SK-N-SH (cell line): ENCODE measurements around the gene SFXN4. TPM values are rescaled to one million over a fixed set of nuclear protein-coding genes. Genes with fewer than 3 reads are reported as not detected.

Source experiments
- CTCF ChIA-PET: fragments of 300-600, 350-600 bp; formaldehyde crosslinking; extraction: SDS; loops from one replicate; lab custom pipeline; 2021; lab: Yijun Ruan, JAX
- POLR2A ChIA-PET: fragments of 350-600 bp; sonication (Branson Sonifier 250); formaldehyde crosslinking; extraction: SDS; loops from one replicate; lab custom pipeline; 2020; ENCODE audit warnings: antibody characterized with exemption, inconsistent platforms; lab: Yijun Ruan, JAX
- DNase-seq: peaks from one replicate; pipeline ENCODE4 v3.0.0; 2012
- H2AFZ ChIP-seq: fragments of 200-600 bp; sonication (generic); 2 replicates; pipeline ENCODE4 v1.8.1; 2016; ENCODE audit warnings: antibody characterized with exemption, mild to moderate bottlenecking, low read depth
- H3F3A ChIP-seq: fragments of 200-600 bp; sonication (generic); replicated peaks from 2 replicates; pipeline ENCODE3; 2016; ENCODE audit warnings: antibody characterized with exemption, mild to moderate bottlenecking; ENCODE audit not compliant: insufficient read depth
- H3K27ac ChIP-seq, 2 experiments: fragments of 200-500 bp in 1 of 2; fragments of 200-600 bp in 1 of 2; sonication (Bioruptor generic) in 1 of 2; sonication (generic), shearing (Covaris generic) in 1 of 2; 2 replicates each; pipeline versions ENCODE4 v1.5.1 to v1.6.1; 2014 to 2016; ENCODE audit warnings: low read depth in 2 of 2, inconsistent platforms in 1 of 2, low read length in 1 of 2, mild to moderate bottlenecking in 1 of 2, mixed read lengths in 1 of 2
- H3K27me3 ChIP-seq: fragments of 200-600 bp; sonication (generic), shearing (Covaris generic); 2 replicates; pipeline ENCODE4 v1.6.1; 2016; ENCODE audit warnings: mixed run types; ENCODE audit not compliant: insufficient read depth
- H3K36me3 ChIP-seq, 2 experiments: fragments of 200-500 bp in 1 of 2; fragments of 200-600 bp in 1 of 2; sonication (Bioruptor generic) in 1 of 2; sonication (generic) in 1 of 2; replicated peaks in 1 of 2; 2 replicates each; pipeline versions ENCODE3 to v1.5.1; 2014 to 2016; ENCODE audit warnings: low read length in 1 of 2, mild to moderate bottlenecking in 1 of 2; ENCODE audit not compliant: insufficient read depth in 2 of 2, control insufficient read depth in 1 of 2
- H3K4me1 ChIP-seq, 2 experiments: fragments of 200-500 bp in 1 of 2; fragments of 200-600 bp in 1 of 2; sonication (Bioruptor generic) in 1 of 2; sonication (generic), shearing (Covaris generic) in 1 of 2; 2 replicates each; pipeline versions ENCODE4 v1.5.1 to v1.6.1; 2014 to 2016; ENCODE audit warnings: low read depth in 1 of 2, low read length in 1 of 2, mixed run types in 1 of 2; ENCODE audit not compliant: insufficient read depth in 2 of 2, control insufficient read depth in 1 of 2
- H3K4me2 ChIP-seq: fragments of 200-600 bp; sonication (generic), shearing (Covaris generic); 2 replicates; pipeline ENCODE4 v1.6.1; 2017; ENCODE audit warnings: mixed run types
- H3K4me3 ChIP-seq, 2 experiments: fragments of 200-500 bp in 1 of 2; fragments of 200-600 bp in 1 of 2; sonication (Bioruptor generic) in 1 of 2; sonication (generic), shearing (Covaris generic) in 1 of 2; 2 replicates each; pipeline versions ENCODE4 v1.5.1 to v1.8.1; 2014 to 2016; ENCODE audit warnings: low read depth in 2 of 2, inconsistent platforms in 1 of 2, low read length in 1 of 2, mild to moderate bottlenecking in 1 of 2, mixed read lengths in 1 of 2, moderate library complexity in 1 of 2
- H3K79me2 ChIP-seq: fragments of 200-600 bp; sonication (generic); 2 replicates; pipeline ENCODE4 v1.8.1; 2017; ENCODE audit warnings: mild to moderate bottlenecking; ENCODE audit not compliant: insufficient read depth
- H3K9ac ChIP-seq: fragments of 200-600 bp; sonication (generic); 2 replicates; pipeline ENCODE4 v1.6.1; 2017; ENCODE audit warnings: mixed run types
- H3K9me2 ChIP-seq: fragments of 200-600 bp; sonication (generic); 2 replicates; pipeline ENCODE4 v1.6.1; 2017; ENCODE audit warnings: mixed run types
- H3K9me3 ChIP-seq: fragments of 200-600 bp; sonication (generic); 2 replicates; pipeline ENCODE4 v1.6.1; 2017; ENCODE audit warnings: mixed run types, mild to moderate bottlenecking, moderate library complexity
- H4K20me1 ChIP-seq: fragments of 200-600 bp; sonication (generic); 2 replicates; pipeline ENCODE4 v1.6.1; 2017; ENCODE audit warnings: mild to moderate bottlenecking, mixed run types; ENCODE audit not compliant: insufficient read depth
- CHD2 ChIP-seq: fragments of 150-350 bp; IDR thresholded peaks from 2 replicates; pipeline ENCODE4 v1.6.1; 2018; ENCODE audit warnings: low read length; ENCODE audit not compliant: partially characterized antibody
- EP300 ChIP-seq, 2 experiments: IDR thresholded peaks; 2 replicates each; pipeline versions ENCODE4 v1.4.0 to v1.6.1; 2012; ENCODE audit warnings: borderline replicate concordance in 1 of 2, low read depth in 1 of 2, low read length in 1 of 2
- FOSL2 ChIP-seq: IDR thresholded peaks from 2 replicates; pipeline ENCODE4 v1.4.0; 2012; ENCODE audit warnings: low read depth, mild to moderate bottlenecking, moderate library complexity, borderline replicate concordance
- FOXJ3 ChIP-seq: sonication (generic); formaldehyde crosslinking; IDR thresholded peaks from 2 replicates; pipeline ENCODE4 v1.5.1; 2020; ENCODE audit warnings: mild to moderate bottlenecking, missing genetic modification reagents
- GABPA ChIP-seq: IDR thresholded peaks from 2 replicates; pipeline ENCODE4 v1.4.0; 2012; ENCODE audit warnings: low read depth, mild to moderate bottlenecking
- NFIC ChIP-seq: IDR thresholded peaks from 2 replicates; pipeline ENCODE4 v1.4.0; 2012; ENCODE audit warnings: borderline replicate concordance
- POLR2AphosphoS5 ChIP-seq: IDR thresholded peaks from 2 replicates; pipeline ENCODE4 v1.6.1; 2012; ENCODE audit warnings: low read depth, low read length
- RAD21 ChIP-seq: IDR thresholded peaks from 2 replicates; pipeline ENCODE4 v1.6.1; 2012; ENCODE audit warnings: mild to moderate bottlenecking, low read length
- RCOR1 ChIP-seq: fragments of 150-350 bp; IDR thresholded peaks from 2 replicates; pipeline ENCODE4 v1.6.1; 2017; ENCODE audit warnings: antibody characterized with exemption, low read length
- SMC3 ChIP-seq: IDR thresholded peaks from 2 replicates; pipeline ENCODE4 v1.6.1; 2012; ENCODE audit warnings: low read depth, low read length, improper control_type of control experiment
- TEAD4 ChIP-seq: IDR thresholded peaks from 2 replicates; pipeline ENCODE4 v1.4.0; 2012; ENCODE audit warnings: mild to moderate bottlenecking, borderline replicate concordance; ENCODE audit not compliant: insufficient read depth
- WGBS: methylation state at CpG from one replicate; pipeline ENCODE4 v1.1.6; 2017; ENCODE audit warnings: low lambda C conversion rate; 5-methylcytosine and 5-hydroxymethylcytosine counted together
- polyA plus RNA-seq, 3 experiments: library from polyadenylated mRNA; depleted of rRNA; stranded (reverse); fragments of >200 nt; gene quantifications; 2 replicates each; pipeline ENCODE4 v1.2.3, GENCODE V29; 2012
- TF ChIP-seq, protein P1 (sequence below): fragments of 200-600 bp; sonication (generic); IDR thresholded peaks from 2 replicates; pipeline ENCODE4 v1.6.1; 2017; ENCODE audit warnings: antibody characterized with exemption, mild to moderate bottlenecking, moderate library complexity
- TF ChIP-seq, protein P2 (sequence below): IDR thresholded peaks from 2 replicates; pipeline ENCODE4 v1.6.1; 2012; ENCODE audit warnings: mild to moderate bottlenecking, low read depth, low read length, moderate library complexity
- TF ChIP-seq, protein P3 (sequence below): IDR thresholded peaks from 2 replicates; pipeline ENCODE4 v1.4.0; 2012; ENCODE audit warnings: low read depth
- TF ChIP-seq, protein P4 (sequence below): fragments of 150-350 bp; IDR thresholded peaks from 2 replicates; pipeline ENCODE4 v1.6.1; 2016; ENCODE audit warnings: mild to moderate bottlenecking, low read depth, low read length
- TF ChIP-seq, protein P5 (sequence below): fragments of 150-350 bp; IDR thresholded peaks from 2 replicates; pipeline ENCODE4 v1.6.1; 2017; ENCODE audit warnings: antibody characterized with exemption, low read length, low read depth, borderline replicate concordance
- TF ChIP-seq, protein P6 (sequence below): IDR thresholded peaks from 2 replicates; pipeline ENCODE4; 2012

The SFXN4 gene
- polyA plus RNA-seq, 1 of the 3 experiments (the other 2 are of a cell fraction) = 24.2 TPM

DNA sequence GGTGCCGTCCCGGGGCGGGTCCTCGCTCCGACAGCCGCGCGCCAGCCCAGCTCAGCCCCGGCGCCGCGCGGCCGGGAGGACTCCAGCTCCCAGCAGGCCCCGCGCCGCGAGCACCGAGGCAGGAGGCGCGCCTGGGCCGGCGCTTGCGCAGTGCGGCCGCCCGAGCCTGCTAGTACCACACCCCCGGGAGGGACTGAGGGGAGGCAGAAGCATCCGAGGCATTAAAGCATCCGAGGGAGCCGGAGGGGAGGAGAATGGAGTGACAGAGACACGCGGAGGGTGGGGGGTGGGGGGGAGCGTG lies 41.8 kb upstream of the SFXN4 start, which contains the start of gene GRK5 (continued):
- 0 out of 2 replicates have a peak, but pooled peaks have one; percentile 17 for TF ChIP-seq POLR2AphosphoS5
- no peak for TF ChIP-seq TEAD4

DNA sequence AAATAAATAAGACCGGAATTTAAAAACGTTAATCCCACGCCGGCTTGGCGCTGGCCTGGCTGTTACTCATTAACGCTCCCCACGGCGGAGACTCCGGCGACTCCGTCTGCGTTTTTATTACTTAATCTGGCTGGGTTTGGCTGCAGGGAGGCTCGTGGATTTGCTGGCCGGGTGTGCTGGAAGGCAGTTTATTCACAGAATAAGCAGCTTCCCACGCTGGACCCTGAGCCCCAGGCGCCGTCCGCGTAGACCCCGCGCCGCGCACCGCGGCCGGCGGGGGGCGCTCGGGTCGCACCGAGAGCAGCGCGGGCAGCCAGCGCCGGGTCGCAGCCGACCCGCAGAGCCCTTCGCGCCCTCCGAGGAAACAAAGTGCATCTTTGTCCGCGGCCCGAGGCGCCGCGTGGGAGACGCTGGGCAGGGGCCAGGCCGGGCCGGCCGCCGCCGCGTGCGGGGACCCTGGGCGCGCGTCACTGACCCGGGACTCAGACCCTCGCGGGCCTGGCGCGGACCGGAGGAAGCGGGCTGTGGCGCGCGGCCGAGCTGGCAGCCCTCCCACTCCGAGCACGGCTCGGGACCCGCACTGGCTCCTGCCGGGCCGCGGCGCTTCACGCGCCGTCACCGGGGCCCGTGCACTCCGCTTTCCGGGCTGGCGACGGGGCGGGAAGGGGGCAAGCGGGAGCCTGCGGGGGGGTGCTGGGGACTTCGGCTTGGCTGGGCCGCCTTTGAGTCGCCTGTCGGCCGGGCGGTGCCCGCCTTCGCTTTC lies 41.3 kb upstream of the SFXN4 start:
- peak; percentile 92 for DNase-seq
- Histone ChIP-seq H2AFZ (peak overlapping the region; percentile 62; the same call in 1 of the 2 replicates), H3K4me1 (peaks cover 25 to 29% of the 10 kb centered on the region in 2 experiments; a peak in 3 of 4 replicates), H3K27ac (peak overlapping the region; percentile 51 to 78), H3K4me2 (peak overlapping the region; percentile 77; the same call in 1 of the 2 replicates), H3K36me3 (no peaks in the 10 kb centered on the region), H3K9me2 (no peaks in the 10 kb centered on the region), H4K20me1 (no peaks in the 10 kb centered on the region), H3K4me3 (peak overlapping the region; percentile 68 to 91), H3F3A (peaks cover 33% of the 10 kb centered on the region), H3K9me3 (no peaks in the 10 kb centered on the region), H3K27me3 (no peaks in the 10 kb centered on the region), H3K9ac (peak overlapping the region; percentile 70; the same call in 1 of the 2 replicates), H3K79me2 (peaks cover 31% of the 10 kb centered on the region)
- 36% methylated on average over 13 of the region's 97 CpGs for WGBS
- TF ChIP-seq RAD21 (peak; percentile 77), EP300 (IDR thresholded peaks at IDR 0.05; ENCODE audit: borderline replicate concordance in 1 of 2, low read depth in 1 of 2, low read length in 1 of 2) (no peak; a peak in 1 of 4 replicates), RCOR1 (0 out of 2 replicates have a peak, but pooled peaks have one; percentile 15), FOXJ3 (CRISPR knock-in tag) (no peak), CHD2 (peak; percentile 20), NFIC (peak; percentile 6; the same call in 1 of the 2 replicates), GABPA (no peak), FOSL2 (no peak), SMC3 (peak; percentile 91)
- TF ChIP-seq, protein P1, sequence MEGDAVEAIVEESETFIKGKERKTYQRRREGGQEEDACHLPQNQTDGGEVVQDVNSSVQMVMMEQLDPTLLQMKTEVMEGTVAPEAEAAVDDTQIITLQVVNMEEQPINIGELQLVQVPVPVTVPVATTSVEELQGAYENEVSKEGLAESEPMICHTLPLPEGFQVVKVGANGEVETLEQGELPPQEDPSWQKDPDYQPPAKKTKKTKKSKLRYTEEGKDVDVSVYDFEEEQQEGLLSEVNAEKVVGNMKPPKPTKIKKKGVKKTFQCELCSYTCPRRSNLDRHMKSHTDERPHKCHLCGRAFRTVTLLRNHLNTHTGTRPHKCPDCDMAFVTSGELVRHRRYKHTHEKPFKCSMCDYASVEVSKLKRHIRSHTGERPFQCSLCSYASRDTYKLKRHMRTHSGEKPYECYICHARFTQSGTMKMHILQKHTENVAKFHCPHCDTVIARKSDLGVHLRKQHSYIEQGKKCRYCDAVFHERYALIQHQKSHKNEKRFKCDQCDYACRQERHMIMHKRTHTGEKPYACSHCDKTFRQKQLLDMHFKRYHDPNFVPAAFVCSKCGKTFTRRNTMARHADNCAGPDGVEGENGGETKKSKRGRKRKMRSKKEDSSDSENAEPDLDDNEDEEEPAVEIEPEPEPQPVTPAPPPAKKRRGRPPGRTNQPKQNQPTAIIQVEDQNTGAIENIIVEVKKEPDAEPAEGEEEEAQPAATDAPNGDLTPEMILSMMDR = peak; percentile 77
- TF ChIP-seq, protein P2, sequence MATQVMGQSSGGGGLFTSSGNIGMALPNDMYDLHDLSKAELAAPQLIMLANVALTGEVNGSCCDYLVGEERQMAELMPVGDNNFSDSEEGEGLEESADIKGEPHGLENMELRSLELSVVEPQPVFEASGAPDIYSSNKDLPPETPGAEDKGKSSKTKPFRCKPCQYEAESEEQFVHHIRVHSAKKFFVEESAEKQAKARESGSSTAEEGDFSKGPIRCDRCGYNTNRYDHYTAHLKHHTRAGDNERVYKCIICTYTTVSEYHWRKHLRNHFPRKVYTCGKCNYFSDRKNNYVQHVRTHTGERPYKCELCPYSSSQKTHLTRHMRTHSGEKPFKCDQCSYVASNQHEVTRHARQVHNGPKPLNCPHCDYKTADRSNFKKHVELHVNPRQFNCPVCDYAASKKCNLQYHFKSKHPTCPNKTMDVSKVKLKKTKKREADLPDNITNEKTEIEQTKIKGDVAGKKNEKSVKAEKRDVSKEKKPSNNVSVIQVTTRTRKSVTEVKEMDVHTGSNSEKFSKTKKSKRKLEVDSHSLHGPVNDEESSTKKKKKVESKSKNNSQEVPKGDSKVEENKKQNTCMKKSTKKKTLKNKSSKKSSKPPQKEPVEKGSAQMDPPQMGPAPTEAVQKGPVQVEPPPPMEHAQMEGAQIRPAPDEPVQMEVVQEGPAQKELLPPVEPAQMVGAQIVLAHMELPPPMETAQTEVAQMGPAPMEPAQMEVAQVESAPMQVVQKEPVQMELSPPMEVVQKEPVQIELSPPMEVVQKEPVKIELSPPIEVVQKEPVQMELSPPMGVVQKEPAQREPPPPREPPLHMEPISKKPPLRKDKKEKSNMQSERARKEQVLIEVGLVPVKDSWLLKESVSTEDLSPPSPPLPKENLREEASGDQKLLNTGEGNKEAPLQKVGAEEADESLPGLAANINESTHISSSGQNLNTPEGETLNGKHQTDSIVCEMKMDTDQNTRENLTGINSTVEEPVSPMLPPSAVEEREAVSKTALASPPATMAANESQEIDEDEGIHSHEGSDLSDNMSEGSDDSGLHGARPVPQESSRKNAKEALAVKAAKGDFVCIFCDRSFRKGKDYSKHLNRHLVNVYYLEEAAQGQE = no peak
- TF ChIP-seq, protein P3, sequence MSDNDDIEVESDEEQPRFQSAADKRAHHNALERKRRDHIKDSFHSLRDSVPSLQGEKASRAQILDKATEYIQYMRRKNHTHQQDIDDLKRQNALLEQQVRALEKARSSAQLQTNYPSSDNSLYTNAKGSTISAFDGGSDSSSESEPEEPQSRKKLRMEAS = 0 out of 2 replicates have a peak, but pooled peaks have one; percentile 8
- TF ChIP-seq, protein P4, sequence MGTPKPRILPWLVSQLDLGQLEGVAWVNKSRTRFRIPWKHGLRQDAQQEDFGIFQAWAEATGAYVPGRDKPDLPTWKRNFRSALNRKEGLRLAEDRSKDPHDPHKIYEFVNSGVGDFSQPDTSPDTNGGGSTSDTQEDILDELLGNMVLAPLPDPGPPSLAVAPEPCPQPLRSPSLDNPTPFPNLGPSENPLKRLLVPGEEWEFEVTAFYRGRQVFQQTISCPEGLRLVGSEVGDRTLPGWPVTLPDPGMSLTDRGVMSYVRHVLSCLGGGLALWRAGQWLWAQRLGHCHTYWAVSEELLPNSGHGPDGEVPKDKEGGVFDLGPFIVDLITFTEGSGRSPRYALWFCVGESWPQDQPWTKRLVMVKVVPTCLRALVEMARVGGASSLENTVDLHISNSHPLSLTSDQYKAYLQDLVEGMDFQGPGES = no peak
- TF ChIP-seq, protein P5, sequence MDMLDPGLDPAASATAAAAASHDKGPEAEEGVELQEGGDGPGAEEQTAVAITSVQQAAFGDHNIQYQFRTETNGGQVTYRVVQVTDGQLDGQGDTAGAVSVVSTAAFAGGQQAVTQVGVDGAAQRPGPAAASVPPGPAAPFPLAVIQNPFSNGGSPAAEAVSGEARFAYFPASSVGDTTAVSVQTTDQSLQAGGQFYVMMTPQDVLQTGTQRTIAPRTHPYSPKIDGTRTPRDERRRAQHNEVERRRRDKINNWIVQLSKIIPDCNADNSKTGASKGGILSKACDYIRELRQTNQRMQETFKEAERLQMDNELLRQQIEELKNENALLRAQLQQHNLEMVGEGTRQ = no peak
- TF ChIP-seq, protein P6, sequence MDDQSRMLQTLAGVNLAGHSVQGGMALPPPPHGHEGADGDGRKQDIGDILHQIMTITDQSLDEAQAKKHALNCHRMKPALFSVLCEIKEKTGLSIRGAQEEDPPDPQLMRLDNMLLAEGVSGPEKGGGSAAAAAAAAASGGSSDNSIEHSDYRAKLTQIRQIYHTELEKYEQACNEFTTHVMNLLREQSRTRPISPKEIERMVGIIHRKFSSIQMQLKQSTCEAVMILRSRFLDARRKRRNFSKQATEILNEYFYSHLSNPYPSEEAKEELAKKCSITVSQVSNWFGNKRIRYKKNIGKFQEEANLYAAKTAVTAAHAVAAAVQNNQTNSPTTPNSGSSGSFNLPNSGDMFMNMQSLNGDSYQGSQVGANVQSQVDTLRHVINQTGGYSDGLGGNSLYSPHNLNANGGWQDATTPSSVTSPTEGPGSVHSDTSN = no peak
- ChIA-PET CTCF (interaction anchor here (0.6 to 15.4 kb wide), 94 partner anchors 8 to 584 kb away, joined by 3 to 505 read pairs (median 4); partner anchors contain the start of genes RGS10 and SFXN4), POLR2A (interaction anchor here (0.5 to 1.5 kb wide), 4 partner anchors 42 to 216 kb away, joined by 3 to 4 read pairs (median 4); partner anchors contain the start of gene SFXN4)
